ENCODE measurements around the gene TEDC2. TPM values are rescaled to one million over a fixed set of nuclear protein-coding genes. Genes with fewer than 3 reads are reported as not detected.
"Not testable (repeated sequence)": the region's sequence is repeated elsewhere in the genome, so short reads cannot be mapped to it uniquely, and the experiment has no call there.

The TEDC2 gene
- total RNA-seq, 1 donor from 2014 or later = 6.6 TPM

- DNase-seq (ENCODE audit: low read depth, low spot score) = no peak
These were observed 22.7 kb upstream of the TEDC2 start for GRCh38 chr16:2437032-2437790.

DNA sequence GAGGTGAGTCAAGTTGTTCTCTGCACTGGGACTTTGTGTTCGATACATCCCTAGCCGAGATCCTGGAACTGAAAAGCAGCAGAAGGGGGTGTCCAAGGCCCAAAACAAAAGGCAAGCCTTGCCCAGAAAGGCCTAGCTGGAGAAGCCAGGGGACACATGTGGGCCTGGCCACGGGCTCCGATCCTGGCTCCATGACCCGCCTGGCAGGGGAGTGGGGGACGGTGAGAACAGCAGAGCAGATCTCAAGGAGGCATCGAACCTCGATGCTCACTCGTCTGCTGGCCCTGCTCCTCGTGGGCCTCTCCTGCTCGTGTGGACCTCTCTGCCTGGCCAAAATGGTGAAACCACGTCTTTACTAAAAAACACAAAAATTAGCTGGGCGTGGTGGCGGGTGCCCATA lies 21.8 kb upstream of the TEDC2 start:
- DNase-seq (ENCODE audit: low read depth, low spot score) = no peak

GRCh38 chr16:2439598-2439997 lies 20.3 kb upstream of the TEDC2 start:
- DNase-seq (ENCODE audit: low read depth, low spot score) = no peak

GRCh38 chr16:2441143-2441804 lies 18.6 kb upstream of the TEDC2 start:
- DNase-seq (ENCODE audit: low read depth, low spot score) = not testable (repeated sequence)

DNA sequence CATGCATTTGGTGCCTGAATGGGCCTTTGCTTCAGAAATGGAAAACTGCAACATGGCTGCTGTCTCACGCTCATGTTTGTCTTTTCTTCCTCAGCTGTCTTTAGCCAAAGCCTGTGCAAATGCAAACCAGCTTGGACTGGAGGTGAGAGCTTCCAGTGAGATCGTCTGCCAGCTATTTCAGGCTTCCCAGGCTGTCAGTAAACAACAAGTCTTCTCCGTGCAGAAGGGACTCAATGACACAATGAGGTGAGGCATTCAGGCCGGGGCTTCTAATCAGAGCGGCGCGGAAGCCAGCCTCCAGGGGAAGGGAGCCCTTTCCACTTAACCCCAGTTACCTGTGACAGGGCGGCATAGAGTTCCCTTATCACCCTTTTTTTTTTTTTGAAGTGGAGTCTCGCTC lies 16.4 kb upstream of the TEDC2 start:
- no peak for DNase-seq (ENCODE audit: low read depth, low spot score)

GRCh38 chr16:2447920-2448583 lies 11.9 kb upstream of the TEDC2 start:
- DNase-seq (ENCODE audit: low read depth, low spot score) = no peak

DNA sequence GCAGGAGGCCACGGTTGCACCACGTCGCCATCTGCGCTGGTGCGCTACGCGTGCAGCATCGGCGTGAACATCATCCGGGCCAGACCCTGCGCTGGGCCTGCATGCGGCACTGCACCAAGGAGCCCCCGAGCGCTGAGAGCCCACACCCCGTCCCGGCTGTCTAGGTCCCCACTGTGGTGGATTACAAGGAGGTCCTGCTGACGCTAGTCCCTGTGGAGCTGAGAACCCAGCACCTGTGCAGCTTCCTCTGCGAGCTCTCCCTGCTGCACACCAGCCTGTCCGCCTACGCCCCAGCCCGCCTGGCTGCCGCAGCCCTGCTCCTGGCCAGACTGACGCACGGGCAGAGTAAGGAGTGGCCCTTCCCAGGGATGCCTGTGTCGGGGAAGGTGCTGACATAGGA lies 10.8 kb upstream of the TEDC2 start:
- DNase-seq (ENCODE audit: low read depth, low spot score) = no peak

- no peak for DNase-seq (ENCODE audit: low read depth, low spot score)
These were observed 9.4 kb upstream of the TEDC2 start for GRCh38 chr16:2450535-2450934.

- DNase-seq (ENCODE audit: low read depth, low spot score) = no peak
These were observed 8.9 kb upstream of the TEDC2 start for GRCh38 chr16:2450975-2451381.

- DNase-seq (ENCODE audit: low read depth, low spot score) = no peak
These were observed 8.0 kb upstream of the TEDC2 start for GRCh38 chr16:2451851-2452320.

- DNase-seq (ENCODE audit: low read depth, low spot score) = no peak
These were observed 7.3 kb upstream of the TEDC2 start for GRCh38 chr16:2452650-2453049.

DNA sequence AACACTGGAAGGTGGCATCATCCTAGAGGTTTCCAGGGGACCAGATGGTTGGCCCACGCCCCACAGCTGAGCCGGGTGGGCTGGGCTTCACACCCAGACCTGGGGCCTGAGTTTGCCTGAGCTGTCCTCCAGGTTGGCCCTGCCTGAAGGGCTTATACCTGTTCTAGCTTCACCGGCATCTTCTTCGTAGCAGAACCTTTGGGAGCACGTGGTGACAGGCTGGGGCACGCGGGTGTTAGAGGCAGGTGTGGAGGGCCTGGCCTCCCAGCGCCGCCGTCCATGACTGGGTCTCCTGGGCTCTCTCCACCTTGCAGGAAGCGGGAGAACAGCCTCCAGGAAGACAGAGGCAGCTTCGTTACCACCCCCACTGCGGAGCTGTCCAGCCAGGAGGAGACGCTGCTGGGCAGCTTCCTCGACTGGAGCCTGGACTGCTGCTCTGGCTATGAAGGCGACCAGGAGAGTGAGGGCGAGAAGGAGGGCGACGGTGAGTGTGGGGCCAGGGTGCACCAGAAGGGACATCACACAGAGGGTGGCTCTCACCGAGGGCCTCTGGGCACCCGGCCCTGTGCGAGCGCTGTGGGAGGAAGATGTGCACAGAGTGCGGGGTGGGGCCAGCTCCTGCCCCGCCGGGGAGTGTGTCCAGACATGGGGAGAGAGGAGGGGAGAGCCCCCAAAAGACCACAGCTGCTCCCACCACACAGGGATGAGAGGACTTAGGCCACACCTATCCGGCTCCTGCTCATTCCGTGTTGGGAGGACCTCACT lies 4.6 kb upstream of the TEDC2 start:
- DNase-seq (ENCODE audit: low read depth, low spot score) = no peak

DNA sequence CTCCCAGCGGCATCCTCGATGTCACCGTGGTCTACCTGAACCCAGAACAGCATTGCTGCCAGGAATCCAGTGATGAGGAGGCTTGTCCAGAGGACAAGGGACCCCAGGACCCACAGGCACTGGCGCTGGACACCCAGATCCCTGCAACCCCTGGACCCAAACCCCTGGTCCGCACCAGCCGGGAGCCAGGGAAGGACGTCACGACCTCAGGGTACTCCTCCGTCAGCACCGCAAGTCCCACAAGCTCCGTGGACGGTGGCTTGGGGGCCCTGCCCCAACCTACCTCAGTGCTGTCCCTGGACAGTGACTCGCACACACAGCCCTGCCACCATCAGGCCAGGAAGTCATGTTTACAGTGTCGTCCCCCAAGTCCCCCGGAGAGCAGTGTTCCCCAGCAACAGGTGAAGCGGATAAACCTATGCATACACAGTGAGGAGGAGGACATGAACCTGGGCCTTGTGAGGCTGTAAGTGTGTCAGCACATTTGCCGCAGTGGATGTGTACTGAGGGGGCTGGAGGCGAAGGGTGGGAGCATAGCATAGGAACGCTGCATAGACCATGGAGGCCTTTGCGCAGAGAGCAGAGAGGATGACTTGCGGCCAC lies 3.3 kb upstream of the TEDC2 start:
- DNase-seq (ENCODE audit: low read depth, low spot score) = no peak

- no peak for DNase-seq (ENCODE audit: low read depth, low spot score)
These were observed 2.6 kb upstream of the TEDC2 start for GRCh38 chr16:2457267-2457666.

DNA sequence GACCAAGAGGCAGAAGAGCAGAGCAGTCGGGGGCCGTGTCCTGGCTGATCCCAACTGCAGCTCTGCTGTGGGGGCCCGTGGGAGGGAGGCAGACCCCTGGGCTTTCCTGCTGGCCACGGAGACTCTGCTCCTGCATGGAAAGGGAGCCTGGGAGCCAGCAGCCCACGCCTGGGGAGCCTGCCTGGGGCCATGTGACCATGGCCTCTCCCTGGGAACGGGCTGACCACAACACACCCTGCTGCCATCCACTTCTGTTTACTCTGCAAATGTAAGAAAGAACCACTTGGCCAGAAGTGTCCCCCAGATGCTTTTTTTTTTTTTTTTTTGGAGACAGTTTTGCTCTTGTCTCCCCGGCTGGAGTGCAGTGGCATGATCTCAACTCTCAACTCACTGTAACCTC lies 2.0 kb upstream of the TEDC2 start:
- no peak for DNase-seq (ENCODE audit: low read depth, low spot score)

DNA sequence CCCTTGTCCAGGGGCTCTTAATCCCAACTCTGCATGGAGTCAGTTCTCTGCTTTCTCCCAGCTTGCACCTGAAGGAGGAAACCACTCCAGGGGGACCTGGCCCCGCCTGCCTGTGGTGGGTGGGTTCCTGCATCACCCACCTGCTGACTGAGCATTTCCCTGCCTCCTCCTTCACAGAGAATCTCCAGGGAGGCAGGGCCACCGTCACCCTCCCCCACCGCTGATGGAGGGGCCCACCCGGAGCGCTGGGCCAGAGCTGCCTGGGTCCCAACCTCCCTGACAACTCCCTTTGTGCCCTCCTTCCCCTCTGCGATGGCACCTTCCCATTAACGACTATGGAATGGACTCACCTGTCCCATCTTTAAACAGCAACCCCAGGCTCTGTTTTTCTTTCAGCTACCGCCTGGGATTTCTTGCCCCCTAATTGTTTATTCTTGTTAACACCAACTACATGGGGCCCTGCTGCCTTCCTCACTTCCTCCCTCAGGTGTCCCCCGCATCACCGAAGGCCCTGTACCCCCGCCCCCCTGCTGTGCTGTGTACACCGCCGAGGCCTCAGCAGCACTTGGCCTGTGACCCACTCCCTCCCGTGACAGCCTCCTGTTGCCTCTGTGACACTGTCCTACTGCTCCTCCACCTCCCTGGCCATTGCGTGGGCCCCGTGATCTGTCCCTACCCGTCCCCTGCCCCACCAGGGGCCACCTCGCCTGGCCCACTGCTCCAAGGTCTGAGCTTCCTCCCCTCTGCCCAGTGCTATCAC lies 842 bp upstream of the TEDC2 start:
- DNase-seq (ENCODE audit: low read depth, low spot score) = no peak

GRCh38 chr16:2460391-2460713 lies 443 bp downstream of the TEDC2 start:
- DNase-seq (ENCODE audit: low read depth, low spot score) = no peak

DNA sequence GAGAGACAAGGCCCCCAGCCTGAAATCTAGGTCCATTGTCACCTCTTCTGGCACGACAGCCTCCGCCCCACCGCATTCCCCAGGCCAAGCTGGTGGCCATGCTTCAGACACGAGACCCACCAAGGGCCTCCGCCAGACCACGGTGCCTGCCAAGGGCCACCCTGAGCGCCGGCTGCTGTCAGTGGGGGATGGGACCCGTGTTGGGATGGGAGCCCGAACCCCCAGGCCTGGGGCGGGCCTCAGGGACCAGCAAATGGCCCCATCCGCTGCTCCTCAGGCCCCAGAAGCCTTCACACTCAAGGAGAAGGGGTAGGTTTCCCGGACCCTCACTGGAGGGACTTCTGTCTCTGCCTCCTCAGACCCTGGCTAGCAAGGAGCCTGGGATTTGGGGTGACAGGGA lies 1.0 kb downstream of the TEDC2 start:
- DNase-seq (ENCODE audit: low read depth, low spot score) = no peak

DNA sequence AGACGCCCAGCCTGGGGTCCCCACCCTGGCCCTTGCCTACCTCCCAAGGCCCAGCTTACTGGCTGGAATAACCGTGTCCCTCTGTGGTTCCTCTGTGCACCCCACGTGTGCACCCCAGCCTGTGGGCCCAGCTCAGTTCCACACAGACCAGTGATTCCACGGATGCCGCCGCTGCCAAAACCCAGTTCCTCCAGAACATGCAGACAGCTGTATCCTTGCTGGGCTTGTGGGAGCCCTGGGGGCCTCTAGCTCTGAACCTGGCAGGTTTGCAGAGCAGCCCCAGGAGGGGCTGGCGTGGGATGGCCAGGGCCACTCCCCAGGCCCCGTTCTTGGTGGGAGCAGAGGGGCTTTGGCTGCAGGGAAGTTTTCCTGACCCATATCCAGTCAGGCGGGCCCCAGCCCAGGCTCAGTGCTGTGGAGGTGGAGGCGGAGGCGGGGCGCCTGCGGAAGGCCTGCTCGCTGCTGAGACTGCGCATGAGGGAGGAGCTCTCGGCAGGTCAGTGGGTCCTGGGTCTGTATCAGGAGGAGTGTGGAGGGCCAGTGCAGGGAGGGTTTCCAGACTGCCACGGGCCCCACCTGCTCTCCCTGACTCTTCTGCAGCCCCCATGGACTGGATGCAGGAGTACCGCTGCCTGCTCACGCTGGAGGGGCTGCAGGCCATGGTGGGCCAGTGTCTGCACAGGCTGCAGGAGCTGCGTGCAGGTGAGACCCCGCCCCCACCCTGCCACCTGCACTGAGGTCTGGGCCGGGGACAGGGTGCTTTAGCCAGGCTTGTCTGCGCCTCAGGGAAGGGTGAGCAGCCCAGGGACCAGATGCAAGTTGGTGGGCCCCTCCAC lies 2.3 kb downstream of the TEDC2 start:
- DNase-seq (ENCODE audit: low read depth, low spot score) = no peak

DNA sequence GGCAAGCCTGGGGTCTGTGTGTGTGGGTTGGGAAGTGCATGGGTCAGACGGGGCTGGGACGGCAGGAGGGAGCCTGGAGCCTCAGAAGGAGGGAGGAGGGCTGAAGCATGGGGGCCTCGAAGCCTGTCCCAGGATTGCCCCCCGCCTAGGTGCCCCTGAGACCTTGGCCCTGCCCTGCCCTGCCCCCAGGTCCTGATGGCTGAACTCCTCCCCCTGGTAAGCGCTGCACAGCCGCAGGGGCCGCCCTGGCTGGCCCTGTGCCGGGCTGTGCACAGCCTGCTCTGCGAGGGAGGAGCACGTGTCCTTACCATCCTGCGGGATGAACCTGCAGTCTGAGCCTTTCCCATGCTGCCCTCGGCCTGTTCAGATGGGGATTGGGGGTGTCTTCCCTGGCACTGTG lies 4.4 kb downstream of the TEDC2 start:
- no peak for DNase-seq (ENCODE audit: low read depth, low spot score)

Measured in pulmonary artery endothelial cell (primary cell).